Measurements from ENCODE around the gene PMP22. TPM values are rescaled to one million over a fixed set of nuclear protein-coding genes. Genes with fewer than 3 reads are reported as not detected.

PMP22 gene
- total RNA-seq, 1 experiment from 2014 or later: 28.7 TPM

DNA sequence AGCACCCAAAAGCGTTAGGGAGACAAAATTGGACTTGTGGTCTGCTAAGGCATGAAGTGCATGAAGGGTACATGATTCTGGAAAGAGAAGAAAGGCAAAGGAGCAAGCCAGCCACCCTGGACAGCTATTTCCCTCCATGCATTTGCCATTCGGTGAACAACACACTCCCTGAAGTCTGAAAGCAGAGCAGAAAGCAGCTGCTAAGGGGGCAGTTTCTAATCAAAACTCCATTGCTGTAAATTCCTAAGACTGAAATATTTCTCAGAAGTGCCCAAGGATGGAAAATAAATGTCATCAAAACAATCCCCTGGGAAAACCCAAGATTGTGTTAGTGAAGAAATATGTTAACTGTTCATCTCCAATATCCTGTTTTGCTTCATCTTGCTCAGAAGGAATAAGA, 44.3 kb downstream of the PMP22 start:
- DNase-seq (ENCODE audit: low read depth, low spot score) (no peak), ATAC-seq (no peak)
- no peak overlapping the region for H3K4me2 ChIP-seq (ENCODE audit: low read length)
- ChIA-PET CTCF (no interaction called here), POLR2A (no interaction called here), RAD21 (ENCODE audit: low non-redundant PET in 1 of 2, low total read pairs in 2 of 2, uncharacterized antibody in 2 of 2, unreplicated experiment in 2 of 2) (no interaction called here)
- H3K27ac ChIP-seq (ENCODE audit: low read depth, low read length): no peak overlapping the region
- intact Hi-C loops (cut with micrococcal nuclease): no loop called here
- no peaks in the 10 kb centered on the region for H3K9me3 ChIP-seq (ENCODE audit: control insufficient read depth in 1 of 2, insufficient read depth in 1 of 2, low read depth in 1 of 2, low read length in 2 of 2)
- no peak overlapping the region for H3K9ac ChIP-seq (ENCODE audit: low read length)
- H3K4me1 ChIP-seq (ENCODE audit: control insufficient read depth in 1 of 2, insufficient read depth in 2 of 2, low read length in 2 of 2): no peaks in the 10 kb centered on the region
- TF ChIP-seq SP1 (IDR thresholded peaks at IDR 0.05; ENCODE audit: low read depth) (no peak), ELF1 (IDR thresholded peaks at IDR 0.05; ENCODE audit: borderline replicate concordance, low read depth) (no peak), JUND (IDR thresholded peaks at IDR 0.05) (no peak), EGR1 (IDR thresholded peaks at IDR 0.05; ENCODE audit: low read depth) (no peak), SRF (IDR thresholded peaks at IDR 0.05; ENCODE audit: low read depth) (no peak), YY1 (IDR thresholded peaks at IDR 0.05; ENCODE audit: extremely low read depth, insufficient replicate concordance, low read depth, low read length) (no peak), POLR2A (IDR thresholded peaks at IDR 0.05; ENCODE audit: borderline replicate concordance, extremely low read depth, insufficient read depth, insufficient read length) (no peak), EZH2 (IDR thresholded peaks at IDR 0.05) (no peak)
- TF ChIP-seq, protein P1, sequence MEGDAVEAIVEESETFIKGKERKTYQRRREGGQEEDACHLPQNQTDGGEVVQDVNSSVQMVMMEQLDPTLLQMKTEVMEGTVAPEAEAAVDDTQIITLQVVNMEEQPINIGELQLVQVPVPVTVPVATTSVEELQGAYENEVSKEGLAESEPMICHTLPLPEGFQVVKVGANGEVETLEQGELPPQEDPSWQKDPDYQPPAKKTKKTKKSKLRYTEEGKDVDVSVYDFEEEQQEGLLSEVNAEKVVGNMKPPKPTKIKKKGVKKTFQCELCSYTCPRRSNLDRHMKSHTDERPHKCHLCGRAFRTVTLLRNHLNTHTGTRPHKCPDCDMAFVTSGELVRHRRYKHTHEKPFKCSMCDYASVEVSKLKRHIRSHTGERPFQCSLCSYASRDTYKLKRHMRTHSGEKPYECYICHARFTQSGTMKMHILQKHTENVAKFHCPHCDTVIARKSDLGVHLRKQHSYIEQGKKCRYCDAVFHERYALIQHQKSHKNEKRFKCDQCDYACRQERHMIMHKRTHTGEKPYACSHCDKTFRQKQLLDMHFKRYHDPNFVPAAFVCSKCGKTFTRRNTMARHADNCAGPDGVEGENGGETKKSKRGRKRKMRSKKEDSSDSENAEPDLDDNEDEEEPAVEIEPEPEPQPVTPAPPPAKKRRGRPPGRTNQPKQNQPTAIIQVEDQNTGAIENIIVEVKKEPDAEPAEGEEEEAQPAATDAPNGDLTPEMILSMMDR (IDR thresholded peaks at IDR 0.05 in 2 of 3, conservative IDR thresholded peaks at IDR 0.05 in 1 of 3; ENCODE audit: borderline replicate concordance in 1 of 3, insufficient read depth in 1 of 3, low read depth in 2 of 3, low read length in 2 of 3): no peak
- no peaks in the 10 kb centered on the region for H3K9me2 ChIP-seq (ENCODE audit: insufficient read depth)
- no peak overlapping the region for H2AFZ ChIP-seq (ENCODE audit: low read depth, low read length, poor library complexity, severe bottlenecking)
- no TSS peak for BruUV-seq (replicated peaks)
- no peaks in the 10 kb centered on the region for H3K79me2 ChIP-seq (ENCODE audit: insufficient read depth, low read length)
- H4K20me1 ChIP-seq (ENCODE audit: insufficient read depth): no peaks in the 10 kb centered on the region
- H3K4me3 ChIP-seq (replicated peaks in 1 of 2; ENCODE audit: low read depth in 1 of 2, low read length in 2 of 2): no peak overlapping the region
- no peaks in the 10 kb centered on the region for H3K27me3 ChIP-seq (ENCODE audit: insufficient read depth, low read length)
- no peaks in the 10 kb centered on the region for H3K36me3 ChIP-seq (ENCODE audit: control insufficient read depth in 1 of 2, insufficient read depth in 2 of 2, low read length in 2 of 2)

DNA sequence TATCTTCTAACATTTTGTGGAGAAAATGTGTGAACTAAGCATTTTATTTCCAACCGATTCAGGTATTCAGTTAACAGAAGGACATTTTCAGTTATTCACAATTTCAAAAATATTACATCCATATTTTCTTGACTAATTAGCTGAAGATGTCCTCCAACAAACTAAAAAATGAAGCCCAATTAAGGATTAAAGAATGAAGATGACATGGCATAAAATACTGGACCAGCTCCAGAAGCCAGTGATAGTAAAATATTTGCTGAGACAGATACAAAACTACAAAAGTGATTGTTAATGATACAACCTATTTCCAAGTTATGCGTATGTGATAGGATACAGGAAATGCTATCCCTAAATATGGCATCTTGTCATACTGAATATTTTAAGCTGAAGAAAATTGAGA, 48.6 kb downstream of the PMP22 start:
- no peak overlapping the region for H3K9ac ChIP-seq (ENCODE audit: low read length)
- H2AFZ ChIP-seq (ENCODE audit: low read depth, low read length, poor library complexity, severe bottlenecking): no peak overlapping the region
- no peak overlapping the region for H3K4me3 ChIP-seq (replicated peaks in 1 of 2; ENCODE audit: low read depth in 1 of 2, low read length in 2 of 2)
- no peak for DNase-seq (ENCODE audit: low read depth, low spot score)
- H3K9me2 ChIP-seq (ENCODE audit: insufficient read depth): no peaks in the 10 kb centered on the region
- POLR2A ChIA-PET: no interaction called here
- H4K20me1 ChIP-seq (ENCODE audit: insufficient read depth): no peaks in the 10 kb centered on the region
- H3K27me3 ChIP-seq (ENCODE audit: insufficient read depth, low read length): no peaks in the 10 kb centered on the region
- RAD21 ChIA-PET (ENCODE audit: low non-redundant PET in 1 of 2, low total read pairs in 2 of 2, uncharacterized antibody in 2 of 2, unreplicated experiment in 2 of 2): no interaction called here
- no peaks in the 10 kb centered on the region for H3K4me1 ChIP-seq (ENCODE audit: control insufficient read depth in 1 of 2, insufficient read depth in 2 of 2, low read length in 2 of 2)
- no peaks in the 10 kb centered on the region for H3K9me3 ChIP-seq (ENCODE audit: control insufficient read depth in 1 of 2, insufficient read depth in 1 of 2, low read depth in 1 of 2, low read length in 2 of 2)
- H3K79me2 ChIP-seq (ENCODE audit: insufficient read depth, low read length): no peaks in the 10 kb centered on the region
- ATAC-seq: no peak
- no peak overlapping the region for H3K27ac ChIP-seq (ENCODE audit: low read depth, low read length)
- BruUV-seq (replicated peaks): no TSS peak
- H3K36me3 ChIP-seq (ENCODE audit: control insufficient read depth in 1 of 2, insufficient read depth in 2 of 2, low read length in 2 of 2): no peaks in the 10 kb centered on the region
- TF ChIP-seq, protein P2, sequence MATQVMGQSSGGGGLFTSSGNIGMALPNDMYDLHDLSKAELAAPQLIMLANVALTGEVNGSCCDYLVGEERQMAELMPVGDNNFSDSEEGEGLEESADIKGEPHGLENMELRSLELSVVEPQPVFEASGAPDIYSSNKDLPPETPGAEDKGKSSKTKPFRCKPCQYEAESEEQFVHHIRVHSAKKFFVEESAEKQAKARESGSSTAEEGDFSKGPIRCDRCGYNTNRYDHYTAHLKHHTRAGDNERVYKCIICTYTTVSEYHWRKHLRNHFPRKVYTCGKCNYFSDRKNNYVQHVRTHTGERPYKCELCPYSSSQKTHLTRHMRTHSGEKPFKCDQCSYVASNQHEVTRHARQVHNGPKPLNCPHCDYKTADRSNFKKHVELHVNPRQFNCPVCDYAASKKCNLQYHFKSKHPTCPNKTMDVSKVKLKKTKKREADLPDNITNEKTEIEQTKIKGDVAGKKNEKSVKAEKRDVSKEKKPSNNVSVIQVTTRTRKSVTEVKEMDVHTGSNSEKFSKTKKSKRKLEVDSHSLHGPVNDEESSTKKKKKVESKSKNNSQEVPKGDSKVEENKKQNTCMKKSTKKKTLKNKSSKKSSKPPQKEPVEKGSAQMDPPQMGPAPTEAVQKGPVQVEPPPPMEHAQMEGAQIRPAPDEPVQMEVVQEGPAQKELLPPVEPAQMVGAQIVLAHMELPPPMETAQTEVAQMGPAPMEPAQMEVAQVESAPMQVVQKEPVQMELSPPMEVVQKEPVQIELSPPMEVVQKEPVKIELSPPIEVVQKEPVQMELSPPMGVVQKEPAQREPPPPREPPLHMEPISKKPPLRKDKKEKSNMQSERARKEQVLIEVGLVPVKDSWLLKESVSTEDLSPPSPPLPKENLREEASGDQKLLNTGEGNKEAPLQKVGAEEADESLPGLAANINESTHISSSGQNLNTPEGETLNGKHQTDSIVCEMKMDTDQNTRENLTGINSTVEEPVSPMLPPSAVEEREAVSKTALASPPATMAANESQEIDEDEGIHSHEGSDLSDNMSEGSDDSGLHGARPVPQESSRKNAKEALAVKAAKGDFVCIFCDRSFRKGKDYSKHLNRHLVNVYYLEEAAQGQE (IDR thresholded peaks at IDR 0.05; ENCODE audit: low read depth): no peak
- intact Hi-C loops (cut with micrococcal nuclease): no loop called here
- CTCF ChIA-PET: no interaction called here
- no peak overlapping the region for H3K4me2 ChIP-seq (ENCODE audit: low read length)

All from HCT116 (cell line).